H1 (cell line): ENCODE results near the gene OR56A3. TPM values are rescaled to one million over a fixed set of nuclear protein-coding genes. Genes with fewer than 3 reads are reported as not detected.

Source experiments
- CTCF ChIA-PET: fragments of 300-600 bp; sonication (Branson Sonifier 250); formaldehyde crosslinking; loops from one replicate; lab custom pipeline; 2021; ENCODE audit not compliant: partially characterized antibody; lab: Charles Lee
- POLR2A ChIA-PET: fragments of 300-600 bp; sonication (Branson Sonifier 250); formaldehyde crosslinking; loops from one replicate; lab custom pipeline; 2021; ENCODE audit warnings: inconsistent platforms; ENCODE audit not compliant: partially characterized antibody; lab: Charles Lee
- DNase-seq, 2 experiments: peaks; one replicate each; pipeline versions ENCODE4 v3.0.0 to v3.0.0-alpha.2; 2010 to 2022; ENCODE audit warnings: low spot score in 2 of 2, low read depth in 1 of 2, mixed read lengths in 1 of 2
- FAIRE-seq: peaks from 2 replicates; lab custom pipeline; 2011; peaks lifted over from hg19 to GRCh38; lab: Jason Lieb, UNC
- H2AFZ ChIP-seq: 2 replicates; pipeline ENCODE4 v1.8.1; 2012; ENCODE audit warnings: low read length, inconsistent platforms
- H2AK5ac ChIP-seq: 2 replicates; pipeline ENCODE4 v1.6.1; 2013; ENCODE audit warnings: low read depth, low read length
- H2BK120ac ChIP-seq: replicated peaks from 2 replicates; pipeline ENCODE3; 2013; ENCODE audit warnings: low read depth, low read length, inconsistent platforms
- H2BK12ac ChIP-seq: 2 replicates; pipeline ENCODE4 v1.6.1; 2013; ENCODE audit warnings: low read depth, low read length
- H2BK15ac ChIP-seq: 2 replicates; pipeline ENCODE4 v1.6.1; 2013; ENCODE audit warnings: low read length
- H2BK20ac ChIP-seq: 2 replicates; pipeline ENCODE4 v1.6.1; 2013; ENCODE audit warnings: low read length
- H2BK5ac ChIP-seq: 2 replicates; pipeline ENCODE4 v1.6.1; 2013; ENCODE audit warnings: low read depth, low read length
- H3K14ac ChIP-seq: 2 replicates; pipeline ENCODE4 v1.6.1; 2013; ENCODE audit warnings: inconsistent platforms; ENCODE audit not compliant: insufficient read length
- H3K18ac ChIP-seq: 2 replicates; pipeline ENCODE4 v1.6.1; 2013; ENCODE audit warnings: low read length; ENCODE audit errors: extremely low read depth
- H3K23ac ChIP-seq: 2 replicates; pipeline ENCODE4 v1.6.1; 2013; ENCODE audit warnings: inconsistent platforms; ENCODE audit not compliant: insufficient read length
- H3K23me2 ChIP-seq: 2 replicates; pipeline ENCODE4 v1.6.1; 2013; ENCODE audit warnings: low read depth, low read length
- H3K27ac ChIP-seq: 2 replicates; pipeline ENCODE4 v1.6.1; 2011; ENCODE audit warnings: low read depth, low read length, inconsistent platforms
- H3K27me3 ChIP-seq, 4 experiments: replicated peaks in 1 of 4; 1 replicate in 1 of 4; 2 replicates in 3 of 4; pipeline versions ENCODE4 v1.6.1 to v1.8.1; 2011 to 2013; ENCODE audit warnings: low read length in 3 of 4, mild to moderate bottlenecking in 3 of 4, inconsistent platforms in 2 of 4, mixed read lengths in 2 of 4, moderate library complexity in 1 of 4; ENCODE audit not compliant: control insufficient read depth in 3 of 4, insufficient read depth in 3 of 4; ENCODE audit errors: extremely low read depth in 1 of 4
- H3K36me3 ChIP-seq, 4 experiments: 2 replicates each; pipeline versions ENCODE4 v1.6.1 to v1.8.1; 2011 to 2013; ENCODE audit warnings: mild to moderate bottlenecking in 4 of 4, low read length in 3 of 4, moderate library complexity in 2 of 4, control low read depth in 1 of 4, inconsistent platforms in 1 of 4; ENCODE audit not compliant: insufficient read depth in 4 of 4, control insufficient read depth in 2 of 4
- H3K4ac ChIP-seq: replicated peaks from 2 replicates; pipeline ENCODE3; 2013; ENCODE audit warnings: low read length, low read depth, mixed read lengths, inconsistent platforms; ENCODE audit not compliant: insufficient read length
- H3K4me1 ChIP-seq, 4 experiments: replicated peaks in 1 of 4; 1 replicate in 1 of 4; 2 replicates in 3 of 4; pipeline versions ENCODE4 v1.6.1 to v1.8.1; 2011 to 2013; ENCODE audit warnings: low read length in 3 of 4, inconsistent platforms in 2 of 4, mixed read lengths in 1 of 4; ENCODE audit not compliant: insufficient read depth in 4 of 4, control insufficient read depth in 3 of 4
- H3K4me2 ChIP-seq, 2 experiments: 2 replicates each; pipeline versions ENCODE4 v1.6.1 to v1.8.1; 2011 to 2013; ENCODE audit warnings: low read depth in 2 of 2, low read length in 2 of 2, control low read depth in 1 of 2, inconsistent platforms in 1 of 2, mild to moderate bottlenecking in 1 of 2; ENCODE audit not compliant: insufficient read depth in 1 of 2
- H3K4me3 ChIP-seq, 4 experiments: fragments of 200-600, 300-600 bp in 1 of 4; sonication (generic), shearing (Covaris generic), sonication (Bioruptor Twin) in 1 of 4; 2 replicates each; pipeline versions ENCODE4 v1.5.1 to v1.8.1; 2011 to 2016; ENCODE audit warnings: low read length in 4 of 4, low read depth in 3 of 4, control low read depth in 2 of 4, inconsistent platforms in 2 of 4, mild to moderate bottlenecking in 2 of 4, mixed read lengths in 1 of 4, moderate library complexity in 1 of 4; ENCODE audit not compliant: insufficient read depth in 2 of 4; ENCODE audit errors: extremely low read depth in 1 of 4
- H3K56ac ChIP-seq: replicated peaks from 2 replicates; pipeline ENCODE3; 2013; ENCODE audit warnings: low read depth, mild to moderate bottlenecking, mixed read lengths, low read length, inconsistent platforms; ENCODE audit not compliant: insufficient read length
- H3K79me1 ChIP-seq: 2 replicates; pipeline ENCODE4 v1.6.1; 2013; ENCODE audit warnings: low read depth, low read length, control low read depth
- H3K79me2 ChIP-seq, 2 experiments: 2 replicates each; pipeline versions ENCODE4 v1.6.1 to v1.8.1; 2012 to 2013; ENCODE audit warnings: low read length in 2 of 2, mild to moderate bottlenecking in 2 of 2, inconsistent platforms in 1 of 2; ENCODE audit not compliant: insufficient read depth in 2 of 2, control insufficient read depth in 1 of 2
- H3K9ac ChIP-seq, 4 experiments: replicated peaks in 1 of 4; 1 replicate in 1 of 4; 2 replicates in 3 of 4; pipeline versions ENCODE4 v1.6.1 to v1.8.1; 2011 to 2013; ENCODE audit warnings: low read depth in 3 of 4, low read length in 3 of 4, control low read depth in 2 of 4, mild to moderate bottlenecking in 2 of 4, moderate library complexity in 2 of 4, inconsistent platforms in 1 of 4; ENCODE audit errors: extremely low read depth in 1 of 4
- H3K9me3 ChIP-seq, 2 experiments: 2 replicates each; pipeline versions ENCODE4 v1.6.1 to v1.8.1; 2012 to 2013; ENCODE audit warnings: mild to moderate bottlenecking in 2 of 2, moderate library complexity in 2 of 2, control low read depth in 1 of 2, inconsistent platforms in 1 of 2, low read depth in 1 of 2, low read length in 1 of 2, mixed read lengths in 1 of 2; ENCODE audit not compliant: insufficient read depth in 2 of 2
- H4K20me1 ChIP-seq, 2 experiments: replicated peaks in 1 of 2; 2 replicates each; pipeline versions ENCODE3 to v1.8.1; 2011 to 2013; ENCODE audit warnings: inconsistent platforms in 2 of 2, low read length in 2 of 2, mild to moderate bottlenecking in 1 of 2; ENCODE audit not compliant: insufficient read depth in 2 of 2, control insufficient read depth in 1 of 2
- H4K5ac ChIP-seq: 2 replicates; pipeline ENCODE4 v1.6.1; 2013; ENCODE audit warnings: low read length, low read depth, mixed read lengths, inconsistent platforms; ENCODE audit not compliant: insufficient read length
- H4K8ac ChIP-seq: 2 replicates; pipeline ENCODE4 v1.8.0; 2013; ENCODE audit warnings: mild to moderate bottlenecking, moderate library complexity, low read length, inconsistent platforms; ENCODE audit not compliant: insufficient read depth; ENCODE audit errors: extremely low read depth
- H4K91ac ChIP-seq: replicated peaks from 2 replicates; pipeline ENCODE3; 2013; ENCODE audit warnings: low read length, mixed read lengths, inconsistent platforms; ENCODE audit not compliant: insufficient read length
- BACH1 ChIP-seq: IDR thresholded peaks from 2 replicates; pipeline ENCODE4 v1.6.1; 2012; ENCODE audit warnings: low read length, improper control_type of control experiment
- FOSL1 ChIP-seq: IDR thresholded peaks from 2 replicates; pipeline ENCODE4 v1.6.1; 2011; ENCODE audit warnings: mild to moderate bottlenecking, low read depth, low read length, moderate library complexity; ENCODE audit not compliant: insufficient read depth
- MAFK ChIP-seq: IDR thresholded peaks from 2 replicates; pipeline ENCODE4 v1.6.1; 2012; ENCODE audit warnings: low read depth, mild to moderate bottlenecking, improper control_type of control experiment, low read length
- POU5F1 ChIP-seq: IDR thresholded peaks from 2 replicates; pipeline ENCODE4 v1.6.1; 2011; ENCODE audit warnings: low read depth, mild to moderate bottlenecking, low read length, moderate library complexity
- SAP30 ChIP-seq: fragments of 300-600 bp; sonication (generic); IDR thresholded peaks from 2 replicates; pipeline ENCODE4 v1.7.1; 2012; ENCODE audit warnings: low read length, moderate library complexity, mild to moderate bottlenecking, inconsistent platforms; ENCODE audit not compliant: insufficient read depth, insufficient replicate concordance
- WGBS, 2 experiments: shearing (Covaris generic) in 1 of 2; methylation state at CpG; one replicate each; pipeline versions ENCODE4 v1.1.6 to v1.1.7; 2013 to 2015; ENCODE audit warnings: low lambda C conversion rate in 2 of 2, mixed read lengths in 2 of 2, inconsistent platforms in 1 of 2, low coverage in 1 of 2, missing lambda C conversion rate in 1 of 2; ENCODE audit not compliant: insufficient replicate concordance in 2 of 2, insufficient coverage in 1 of 2, insufficient read length in 1 of 2; ENCODE audit errors: extremely low coverage in 1 of 2, missing lambda C conversion rate in 1 of 2; 5-methylcytosine and 5-hydroxymethylcytosine counted together
- polyA plus RNA-seq, 7 experiments: library from polyadenylated mRNA; depleted of rRNA in 3 of 7; stranded (reverse) in 5 of 7; unstranded in 2 of 7; fragments of >200 nt in 5 of 7; fragments of 200-250 nt in 2 of 7; gene quantifications; 1 replicate in 5 of 7; 2 replicates in 1 of 7; 4 replicates in 1 of 7; pipeline versions ENCODE4 v1.2.1 to v1.2.3, GENCODE V29; 2011 to 2013; ENCODE audit warnings: missing spikeins in 2 of 7, mixed read lengths in 2 of 7
- total RNA-seq: library from RNA; stranded (reverse); fragmentation: NEBNext Ultra II Directional; extraction: Animal tissue kit (Norgen Biotek cat#: 25700); gene quantifications from 2 replicates; pipeline ENCODE4 v1.2.1, GENCODE V29; 2021

OR56A3 gene
- total and polyA plus RNA-seq, 2 of the 8 experiments (the other 6 are each of a cell fraction or from before 2014, with no cell fraction given): not detected

DNA sequence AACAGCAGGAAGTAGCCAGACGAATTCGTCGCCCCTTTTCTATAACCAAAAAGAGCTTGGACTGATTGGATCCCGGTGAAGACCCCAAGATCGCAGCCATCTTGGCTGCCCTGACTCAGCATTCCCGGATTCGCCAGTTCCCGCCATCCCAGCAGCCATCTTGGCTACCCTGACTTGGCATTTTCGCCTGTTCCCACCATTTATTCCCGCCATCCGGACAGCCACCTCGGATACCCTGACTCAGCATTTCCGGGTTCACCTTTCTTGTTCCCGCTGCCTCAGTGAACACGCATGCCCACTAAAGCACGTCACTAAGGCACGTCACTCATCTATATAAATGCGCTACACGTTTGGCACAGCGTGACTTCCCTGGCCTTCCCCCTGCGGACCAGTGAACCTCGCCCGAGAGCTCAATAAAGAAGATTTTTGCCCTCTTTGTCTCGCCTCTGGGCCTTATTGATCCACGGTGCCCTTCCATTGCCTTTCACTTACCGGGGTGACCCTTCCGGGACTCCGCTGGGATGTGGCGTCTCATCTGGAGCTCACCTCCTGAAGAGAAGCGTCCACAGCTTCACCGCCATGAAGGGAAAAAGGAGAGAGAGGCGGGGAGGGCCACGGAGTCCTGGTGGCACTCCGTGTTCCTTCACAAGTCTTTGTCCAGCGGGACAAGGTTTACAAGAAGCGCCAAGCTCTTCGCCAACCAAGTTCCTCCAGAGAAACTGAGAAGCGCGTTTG is 4.0 kb upstream of the OR56A3 start:
- Histone ChIP-seq H4K8ac (no peak overlapping the region), H3K4me3 (no peak overlapping the region), H3K27ac (no peak overlapping the region), H3K79me2 (no peaks in the 10 kb centered on the region), H3K18ac (no peak overlapping the region), H2BK120ac (no peak overlapping the region), H2BK20ac (no peak overlapping the region), H4K91ac (no peak overlapping the region), H2BK12ac (no peak overlapping the region), H3K4me1 (no peaks in the 10 kb centered on the region), H3K27me3 (no peaks in the 10 kb centered on the region), H3K4ac (no peak overlapping the region), H3K9ac (no peak overlapping the region), H2BK5ac (no peak overlapping the region), H2AK5ac (no peak overlapping the region), H4K5ac (no peak overlapping the region), H2AFZ (no peak overlapping the region), H3K56ac (no peak overlapping the region), H3K14ac (no peak overlapping the region), H4K20me1 (no peaks in the 10 kb centered on the region), H3K23ac (no peak overlapping the region), H3K23me2 (no peaks in the 10 kb centered on the region), H3K4me2 (no peak overlapping the region), H3K36me3 (no peaks in the 10 kb centered on the region), H2BK15ac (no peak overlapping the region), H3K79me1 (no peaks in the 10 kb centered on the region), H3K9me3 (no peaks in the 10 kb centered on the region; a peak in 1 of 4 replicates)
- FAIRE-seq (no peak), DNase-seq (no peak)
- 96% methylated on average over 39 of the region's 39 CpGs; no CpG with 5 or more reads in 1 of the 2 experiments for WGBS, 2 experiments
- CTCF ChIA-PET: interaction anchor here (1.6 to 1.7 kb wide), 2 partner anchors 15 to 54 kb away, joined by 4 to 6 read pairs; no protein-coding TSS in a partner anchor
- TF ChIP-seq SAP30 (no peak), MAFK (peak; percentile 51; the same call in 1 of the 2 replicates), BACH1 (peak; percentile 82; the same call in 1 of the 2 replicates), FOSL1 (no peak), POU5F1 (no peak)
- POLR2A ChIA-PET: no interaction called here
